DOHH2 (cell line): Measurements from ENCODE around the gene UNC80.

ENCODE experiments used
- H3F3A ChIP-seq: fragments of 200-600 bp; sonication (generic), shearing (Covaris generic); 2 replicates; pipeline ENCODE4 v1.6.0; 2016; ENCODE audit warnings: antibody characterized with exemption, mild to moderate bottlenecking; ENCODE audit not compliant: control insufficient read depth, insufficient read depth
- H3K27ac ChIP-seq: fragments of 200-600 bp; sonication (generic); 2 replicates; pipeline ENCODE4 v1.5.1; 2014; ENCODE audit warnings: low read depth, mild to moderate bottlenecking, low read length, moderate library complexity
- H3K27me3 ChIP-seq: fragments of 200-600 bp; sonication (generic); 2 replicates; pipeline ENCODE4 v1.6.1; 2014; ENCODE audit warnings: mild to moderate bottlenecking, low read length, mixed read lengths; ENCODE audit not compliant: control insufficient read depth
- H3K36me3 ChIP-seq: fragments of 200-600 bp; sonication (generic); 2 replicates; pipeline ENCODE4 v1.6.1; 2014; ENCODE audit warnings: mild to moderate bottlenecking, low read length, moderate library complexity, mixed read lengths; ENCODE audit not compliant: control insufficient read depth
- H3K4me1 ChIP-seq: fragments of 200-600 bp; sonication (generic); 2 replicates; pipeline ENCODE4 v1.6.1; 2014; ENCODE audit warnings: mild to moderate bottlenecking, low read length, mixed read lengths; ENCODE audit not compliant: control insufficient read depth
- H3K4me2 ChIP-seq: fragments of 200-600 bp; sonication (generic); 2 replicates; pipeline ENCODE4 v1.6.0; 2014; ENCODE audit warnings: mild to moderate bottlenecking, low read length, moderate library complexity
- H3K4me3 ChIP-seq: fragments of 200-600 bp; sonication (generic); 2 replicates; pipeline ENCODE4 v1.5.1; 2014; ENCODE audit warnings: mild to moderate bottlenecking, low read length, mixed read lengths
- H3K79me2 ChIP-seq: fragments of 200-600 bp; sonication (generic); 2 replicates; pipeline ENCODE4 v1.6.1; 2014; ENCODE audit warnings: mild to moderate bottlenecking, low read length, mixed read lengths; ENCODE audit not compliant: control insufficient read depth
- H3K9me2 ChIP-seq: fragments of 200-600 bp; sonication (generic); replicated peaks from 2 replicates; pipeline ENCODE4 v1.6.1; 2014; ENCODE audit warnings: mild to moderate bottlenecking, low read length, mixed read lengths; ENCODE audit not compliant: control insufficient read depth
- H3K9me3 ChIP-seq: fragments of 200-600 bp; sonication (generic); 2 replicates; pipeline ENCODE4 v1.6.1; 2014; ENCODE audit warnings: antibody characterized with exemption, low read length, mixed read lengths; ENCODE audit not compliant: control insufficient read depth, insufficient read depth
- H4K20me1 ChIP-seq: fragments of 200-600 bp; sonication (generic); 2 replicates; pipeline ENCODE4 v1.6.0; 2014; ENCODE audit warnings: low read depth, mild to moderate bottlenecking, antibody characterized with exemption, low read length, moderate library complexity; ENCODE audit not compliant: control insufficient read depth, insufficient read depth
- EZH2phosphoT487 ChIP-seq: fragments of 200-600 bp; sonication (generic); IDR thresholded peaks from 2 replicates; pipeline ENCODE4 v1.6.1; 2017; ENCODE audit warnings: borderline replicate concordance, mild to moderate bottlenecking, antibody characterized with exemption, low read length, moderate library complexity, mixed read lengths
- TF ChIP-seq, protein P1 (sequence below): fragments of 200-600 bp; sonication (generic); IDR thresholded peaks from one replicate; pipeline ENCODE4 v1.5.1; 2014; ENCODE audit warnings: antibody characterized with exemption, mild to moderate bottlenecking, low read depth, low read length; ENCODE audit not compliant: poor library complexity, severe bottlenecking

UNC80 gene

GRCh38 chr2:210020138-210020537, 248.5 kb downstream of the UNC80 start:
- no peaks in the 10 kb centered on the region for H3K9me3 ChIP-seq
- no peak for TF ChIP-seq EZH2phosphoT487
- TF ChIP-seq, protein P1, sequence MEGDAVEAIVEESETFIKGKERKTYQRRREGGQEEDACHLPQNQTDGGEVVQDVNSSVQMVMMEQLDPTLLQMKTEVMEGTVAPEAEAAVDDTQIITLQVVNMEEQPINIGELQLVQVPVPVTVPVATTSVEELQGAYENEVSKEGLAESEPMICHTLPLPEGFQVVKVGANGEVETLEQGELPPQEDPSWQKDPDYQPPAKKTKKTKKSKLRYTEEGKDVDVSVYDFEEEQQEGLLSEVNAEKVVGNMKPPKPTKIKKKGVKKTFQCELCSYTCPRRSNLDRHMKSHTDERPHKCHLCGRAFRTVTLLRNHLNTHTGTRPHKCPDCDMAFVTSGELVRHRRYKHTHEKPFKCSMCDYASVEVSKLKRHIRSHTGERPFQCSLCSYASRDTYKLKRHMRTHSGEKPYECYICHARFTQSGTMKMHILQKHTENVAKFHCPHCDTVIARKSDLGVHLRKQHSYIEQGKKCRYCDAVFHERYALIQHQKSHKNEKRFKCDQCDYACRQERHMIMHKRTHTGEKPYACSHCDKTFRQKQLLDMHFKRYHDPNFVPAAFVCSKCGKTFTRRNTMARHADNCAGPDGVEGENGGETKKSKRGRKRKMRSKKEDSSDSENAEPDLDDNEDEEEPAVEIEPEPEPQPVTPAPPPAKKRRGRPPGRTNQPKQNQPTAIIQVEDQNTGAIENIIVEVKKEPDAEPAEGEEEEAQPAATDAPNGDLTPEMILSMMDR, result no peak
- H3K9me2 ChIP-seq, result no peaks in the 10 kb centered on the region
- H3K27ac ChIP-seq, result no peak overlapping the region
- no peaks in the 10 kb centered on the region for H4K20me1 ChIP-seq
- peaks cover 96% of the 10 kb centered on the region for H3K36me3 ChIP-seq
- no peaks in the 10 kb centered on the region for H3K4me1 ChIP-seq
- no peak overlapping the region for H3K4me2 ChIP-seq
- H3K79me2 ChIP-seq, result peaks cover 7% of the 10 kb centered on the region
- H3K27me3 ChIP-seq, result no peaks in the 10 kb centered on the region
- no peaks in the 10 kb centered on the region for H3F3A ChIP-seq
- H3K4me3 ChIP-seq, result no peak overlapping the region

DNA sequence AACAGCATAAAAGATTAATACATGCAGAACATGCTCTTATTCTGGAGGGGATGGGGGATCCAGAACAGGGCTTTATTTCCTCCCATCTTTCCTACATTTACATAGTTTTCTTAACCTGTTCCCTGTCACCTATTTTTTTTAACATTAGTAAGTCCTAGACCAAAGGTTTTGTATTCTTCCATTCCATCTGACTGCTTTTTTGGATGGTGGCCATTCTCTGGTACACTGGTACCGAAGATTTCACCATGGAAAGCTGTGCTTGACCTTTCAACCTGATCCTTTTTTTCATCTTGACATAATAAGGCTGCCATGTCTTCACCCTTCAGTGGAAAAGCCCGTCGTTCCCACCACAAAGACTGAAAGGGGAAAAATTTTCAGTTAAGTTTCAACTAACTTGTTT, 251.2 kb downstream of the UNC80 start:
- Histone ChIP-seq H3K27me3 (no peaks in the 10 kb centered on the region), H3K79me2 (no peaks in the 10 kb centered on the region), H3K36me3 (peaks cover 76% of the 10 kb centered on the region), H3F3A (no peaks in the 10 kb centered on the region), H4K20me1 (no peaks in the 10 kb centered on the region), H3K27ac (no peak overlapping the region), H3K4me1 (no peaks in the 10 kb centered on the region), H3K4me3 (no peak overlapping the region), H3K9me2 (no peaks in the 10 kb centered on the region), H3K9me3 (no peaks in the 10 kb centered on the region), H3K4me2 (no peak overlapping the region)
- TF ChIP-seq, protein P1, result no peak
- no peak for TF ChIP-seq EZH2phosphoT487

GRCh38 chr2:210027608-210028007, 256.0 kb downstream of the UNC80 start:
- no peaks in the 10 kb centered on the region for H3K9me3 ChIP-seq
- H3K27ac ChIP-seq, result no peak overlapping the region
- no peak for TF ChIP-seq EZH2phosphoT487
- TF ChIP-seq, protein P1, result no peak
- H3K4me3 ChIP-seq, result no peak overlapping the region
- H3K27me3 ChIP-seq, result no peaks in the 10 kb centered on the region
- H3K4me1 ChIP-seq, result no peaks in the 10 kb centered on the region
- peaks cover 28% of the 10 kb centered on the region for H3K36me3 ChIP-seq
- no peaks in the 10 kb centered on the region for H4K20me1 ChIP-seq
- H3K4me2 ChIP-seq, result no peak overlapping the region
- peaks cover under 1% of the 10 kb centered on the region; the same call in 1 of the 2 replicates for H3F3A ChIP-seq
- H3K9me2 ChIP-seq, result no peaks in the 10 kb centered on the region
- H3K79me2 ChIP-seq, result no peaks in the 10 kb centered on the region
